ENCODE measurements around the gene RNF180.
"Not testable (repeated sequence)": the region's sequence is repeated elsewhere in the genome, so short reads cannot be mapped to it uniquely, and the experiment has no call there.

RNF180 gene

DNA sequence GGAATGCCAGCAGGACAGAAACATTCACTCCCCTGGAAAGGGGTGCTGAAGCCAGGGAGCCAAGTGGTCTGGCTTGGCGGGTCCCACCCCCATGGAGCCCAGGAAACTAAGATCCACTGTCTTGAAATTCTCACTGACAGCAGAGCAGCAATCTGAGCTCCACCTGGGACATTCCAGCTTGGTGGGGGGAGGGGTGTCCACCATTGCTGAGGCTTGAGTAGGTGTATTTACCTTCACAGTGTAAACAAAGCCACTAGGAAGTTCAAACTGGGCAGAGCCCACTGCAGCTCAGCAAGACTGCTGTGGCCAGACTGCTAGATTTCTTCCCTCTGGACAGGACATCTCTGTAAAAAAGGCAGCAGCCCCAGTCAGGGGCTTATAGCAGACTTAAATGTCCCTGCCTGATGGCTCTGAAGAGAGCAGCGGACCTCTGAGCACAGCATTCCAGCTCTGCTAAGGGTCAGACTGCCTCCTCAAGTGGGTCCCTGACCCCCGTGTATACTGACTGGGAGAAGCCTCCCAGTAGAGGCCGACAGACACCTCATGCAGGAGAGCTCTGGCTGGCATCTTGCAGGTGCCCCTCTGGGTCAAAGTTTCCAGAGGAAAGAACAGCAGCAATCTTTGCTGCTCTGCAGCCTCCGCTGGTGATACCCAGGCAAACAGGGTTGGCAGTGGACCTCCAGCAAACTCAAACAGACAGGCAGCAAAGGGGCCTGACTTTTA, 241.6 kb downstream of the RNF180 start:
- not testable (repeated sequence) for DNase-seq

- no peak for DNase-seq
Observed at GRCh38 chr5:64417390-64417789, 251.7 kb downstream of the RNF180 start.

DNA sequence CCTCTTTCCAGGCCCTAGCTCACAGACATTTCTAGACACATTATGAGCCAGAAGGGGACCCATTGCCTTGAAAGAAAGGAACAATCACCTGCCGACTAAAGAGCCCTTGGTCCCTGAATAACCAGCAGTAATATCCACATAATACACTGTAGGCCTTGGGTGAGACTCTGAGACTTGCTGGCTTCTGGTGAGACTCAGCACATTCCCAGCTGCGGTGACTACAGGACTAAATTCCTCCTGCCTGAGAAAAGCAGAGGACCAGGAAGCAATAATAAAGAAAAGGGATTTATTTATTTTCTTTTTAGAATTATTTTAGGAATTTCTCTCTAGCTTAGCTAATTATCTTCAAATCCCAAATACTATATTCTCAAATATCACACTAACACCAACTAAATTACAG, 252.4 kb downstream of the RNF180 start:
- no peak for DNase-seq
